ENCODE measurements around the gene RMND5A. TPM values are rescaled to one million over a fixed set of nuclear protein-coding genes. Genes with fewer than 3 reads are reported as not detected.

Gene RMND5A
- total RNA-seq, 1 experiment from 2014 or later: 34.1 TPM

GRCh38 chr2:86790676-86791572 lies 70.8 kb downstream of the RMND5A start, which contains the start of gene CD8A:
Gene CD8A, minus strand, starts transcription at chr2:86790913. Its CDS starts 88 bp downstream, at chr2:86790825.
- Histone ChIP-seq H3K9me3 (ENCODE audit: low read length) (peaks cover 4% of the 10 kb centered on the region), H3K27me3 (ENCODE audit: low read length) (peaks cover 18% of the 10 kb centered on the region)

GRCh38 chr2:86791573-86791972 lies 71.5 kb downstream of the RMND5A start:
- Histone ChIP-seq H3K4me1 (ENCODE audit: insufficient read depth, low read length) (no peaks in the 10 kb centered on the region), H3K4me3 (ENCODE audit: low read length) (no peak overlapping the region), H3F3A (ENCODE audit: low read length, unreplicated experiment) (no peaks in the 10 kb centered on the region), H3K79me2 (ENCODE audit: low read length) (no peaks in the 10 kb centered on the region), H2AFZ (ENCODE audit: low read length) (no peak overlapping the region), H3K27ac (ENCODE audit: low read length) (no peak overlapping the region), H3K9me2 (replicated peaks; ENCODE audit: low read length) (no peaks in the 10 kb centered on the region), H4K20me1 (ENCODE audit: low read length) (no peaks in the 10 kb centered on the region), H3K9ac (ENCODE audit: low read length) (no peak overlapping the region), H3K36me3 (ENCODE audit: low read depth, low read length) (no peaks in the 10 kb centered on the region), H3K9me3 (ENCODE audit: low read length) (peaks cover 11% of the 10 kb centered on the region), H3K27me3 (ENCODE audit: low read length) (peaks cover 18% of the 10 kb centered on the region), H3K4me2 (ENCODE audit: low read length) (no peak overlapping the region)
- CTCF ChIA-PET: no interaction called here
- DNase-seq (no peak), ATAC-seq (no peak)
- POLR2A ChIA-PET (ENCODE audit: unreplicated experiment): no interaction called here
- no peak for TF ChIP-seq EZH2 (IDR thresholded peaks at IDR 0.05; ENCODE audit: low read length, unreplicated experiment)
- no peak for TF ChIP-seq EZH2phosphoT487 (IDR thresholded peaks at IDR 0.05; ENCODE audit: borderline replicate concordance, low read length)
- no peak for TF ChIP-seq CTCF (conservative IDR thresholded peaks at IDR 0.05; ENCODE audit: low read depth, low read length)
- intact Hi-C loops (cut with micrococcal nuclease): no loop called here
- BruUV-seq (replicated peaks): no TSS peak

More at GRCh38 chr2:86790676-86791572, 70.8 kb downstream of the RMND5A start, which contains the start of gene CD8A:
- Histone ChIP-seq H3K4me3 (ENCODE audit: low read length) (0 out of 2 replicates have a peak within 1 kb of the TSS, but pooled peaks have one; percentile 30), H4K20me1 (ENCODE audit: low read length) (no peaks in the 10 kb centered on the region), H3K27ac (ENCODE audit: low read length) (no peak within 1 kb of the TSS), H3F3A (ENCODE audit: low read length, unreplicated experiment) (no peaks in the 10 kb centered on the region), H3K79me2 (ENCODE audit: low read length) (no peaks in the 10 kb centered on the region), H3K36me3 (ENCODE audit: low read depth, low read length) (no peaks in the 10 kb centered on the region), H3K4me1 (ENCODE audit: insufficient read depth, low read length) (no peaks in the 10 kb centered on the region), H3K9me2 (replicated peaks; ENCODE audit: low read length) (no peaks in the 10 kb centered on the region), H2AFZ (ENCODE audit: low read length) (peak within 1 kb of the TSS; percentile 53; the same call in 1 of the 2 replicates), H3K4me2 (ENCODE audit: low read length) (peak within 1 kb of the TSS; percentile 49), H3K9ac (ENCODE audit: low read length) (no peak within 1 kb of the TSS)
- CTCF ChIA-PET: interaction anchor here (0.7 kb wide), 1 partner anchor 168 kb away, joined by 4 read pairs; no protein-coding TSS in a partner anchor
- intact Hi-C loops (cut with micrococcal nuclease): no loop called here
- TF ChIP-seq EZH2 (IDR thresholded peaks at IDR 0.05; ENCODE audit: low read length, unreplicated experiment): no peak
- no peak for TF ChIP-seq CTCF (conservative IDR thresholded peaks at IDR 0.05; ENCODE audit: low read depth, low read length)
- TF ChIP-seq EZH2phosphoT487 (IDR thresholded peaks at IDR 0.05; ENCODE audit: borderline replicate concordance, low read length): no peak
- DNase-seq (no peak), ATAC-seq (no peak)
- POLR2A ChIA-PET (ENCODE audit: unreplicated experiment): no interaction called here
- BruUV-seq (replicated peaks): no TSS peak

GRCh38 chr2:86793752-86794151 lies 73.7 kb downstream of the RMND5A start:
- CTCF ChIA-PET: no interaction called here
- no peaks in the 10 kb centered on the region for H3K4me1 ChIP-seq (ENCODE audit: insufficient read depth, low read length)
- H3K27me3 ChIP-seq (ENCODE audit: low read length): peaks cover 18% of the 10 kb centered on the region
- no TSS peak for BruUV-seq (replicated peaks)
- no peak overlapping the region for H3K27ac ChIP-seq (ENCODE audit: low read length)
- H3K4me3 ChIP-seq (ENCODE audit: low read length): no peak overlapping the region
- no peak for DNase-seq
- H3K4me2 ChIP-seq (ENCODE audit: low read length): no peak overlapping the region
- H3K9me2 ChIP-seq (replicated peaks; ENCODE audit: low read length): no peaks in the 10 kb centered on the region
- no peaks in the 10 kb centered on the region for H3F3A ChIP-seq (ENCODE audit: low read length, unreplicated experiment)
- no peaks in the 10 kb centered on the region for H3K79me2 ChIP-seq (ENCODE audit: low read length)
- H3K9ac ChIP-seq (ENCODE audit: low read length): no peak overlapping the region
- no peak overlapping the region for H2AFZ ChIP-seq (ENCODE audit: low read length)
- no peak for ATAC-seq
- intact Hi-C loops (cut with micrococcal nuclease): no loop called here
- H3K36me3 ChIP-seq (ENCODE audit: low read depth, low read length): no peaks in the 10 kb centered on the region
- POLR2A ChIA-PET (ENCODE audit: unreplicated experiment): no interaction called here
- TF ChIP-seq CTCF (conservative IDR thresholded peaks at IDR 0.05; ENCODE audit: low read depth, low read length): no peak
- no peak for TF ChIP-seq EZH2 (IDR thresholded peaks at IDR 0.05; ENCODE audit: low read length, unreplicated experiment)
- no peak for TF ChIP-seq EZH2phosphoT487 (IDR thresholded peaks at IDR 0.05; ENCODE audit: borderline replicate concordance, low read length)
- no peaks in the 10 kb centered on the region for H4K20me1 ChIP-seq (ENCODE audit: low read length)
- peaks cover 19% of the 10 kb centered on the region for H3K9me3 ChIP-seq (ENCODE audit: low read length)
